K562 (cell line): ENCODE measurements around the gene DUSP28. TPM values are rescaled to one million over a fixed set of nuclear protein-coding genes. Genes with fewer than 3 reads are reported as not detected.

ENCODE experiments used
- ATF2 ChIP-seq: sonication (generic); formaldehyde crosslinking; IDR thresholded peaks from 2 replicates; pipeline ENCODE4 v1.8.1; 2022; ENCODE audit warnings: missing genetic modification reagents
- CTCF ChIP-seq, 3 experiments: IDR thresholded peaks in 2 of 3; conservative IDR thresholded peaks in 1 of 3; 2 replicates each; pipeline ENCODE4 v1.5.1; 2011 to 2012; ENCODE audit warnings: low read length in 3 of 3, mild to moderate bottlenecking in 3 of 3, control low read depth in 2 of 3, improper control_type of control experiment in 1 of 3, inconsistent platforms in 1 of 3, low read depth in 1 of 3, mixed read lengths in 1 of 3, moderate library complexity in 1 of 3; ENCODE audit not compliant: insufficient read depth in 2 of 3
- GATAD2A ChIP-seq: fragments of 450-650 bp; IDR thresholded peaks from 2 replicates; pipeline ENCODE4 v1.6.1; 2017
- GTF2A2 ChIP-seq: IDR thresholded peaks from 2 replicates; pipeline ENCODE4 v1.6.1; 2016; ENCODE audit warnings: mild to moderate bottlenecking, missing genetic modification characterization, missing compliant biosample characterization
- GTF3C2 ChIP-seq: IDR thresholded peaks from 3 replicates; pipeline ENCODE4 v1.6.1; 2011; ENCODE audit warnings: borderline replicate concordance, mild to moderate bottlenecking, moderate library complexity; ENCODE audit not compliant: insufficient read length; ENCODE audit errors: extremely low read depth
- MIER1 ChIP-seq: fragments of 450-650 bp; IDR thresholded peaks from 2 replicates; pipeline ENCODE4 v1.6.1; 2016; ENCODE audit warnings: antibody characterized with exemption, mild to moderate bottlenecking, low read depth
- PATZ1 ChIP-seq: fragments of 250-450 bp; sonication (Bioruptor Pico); IDR thresholded peaks from 2 replicates; pipeline ENCODE4 v1.5.0; 2020; ENCODE audit warnings: mild to moderate bottlenecking, borderline replicate concordance
- PPARD ChIP-seq: fragments of 250-450 bp; sonication (Bioruptor Pico); IDR thresholded peaks from 2 replicates; pipeline ENCODE4 v1.8.0; 2022; ENCODE audit warnings: inconsistent platforms, mild to moderate bottlenecking, moderate library complexity
- SMAD3 ChIP-seq: fragments of 450-650 bp; formaldehyde crosslinking; conservative IDR thresholded peaks from 2 replicates; pipeline ENCODE4 v1.4.0; 2020; ENCODE audit warnings: mild to moderate bottlenecking
- SMAD4 ChIP-seq: fragments of 250-450 bp; sonication (Bioruptor Pico); conservative IDR thresholded peaks from 2 replicates; pipeline ENCODE4 v1.8.0; 2021; ENCODE audit warnings: inconsistent platforms, mild to moderate bottlenecking, moderate library complexity
- SOX6 ChIP-seq: fragments of 450-650 bp; IDR thresholded peaks from 2 replicates; pipeline ENCODE4 v1.6.1; 2014; ENCODE audit warnings: mild to moderate bottlenecking
- XRCC4 ChIP-seq: IDR thresholded peaks from one replicate; pipeline ENCODE4 v1.6.1; 2011; ENCODE audit not compliant: insufficient read depth, insufficient read length; ENCODE audit errors: extremely low read depth
- ZFP91 ChIP-seq: sonication (generic); formaldehyde crosslinking; IDR thresholded peaks from 2 replicates; pipeline ENCODE4 v1.8.0; 2022; ENCODE audit warnings: mild to moderate bottlenecking, missing genetic modification reagents
- ZNF217 ChIP-seq: sonication (generic); formaldehyde crosslinking; IDR thresholded peaks from 2 replicates; pipeline ENCODE4 v1.8.0; 2022; ENCODE audit warnings: mild to moderate bottlenecking, missing genetic modification reagents
- polyA plus RNA-seq, 8 experiments: library from polyadenylated mRNA; depleted of rRNA in 4 of 8; stranded (reverse) in 5 of 8; unstranded in 3 of 8; fragments of >200 nt; fragmentation: Nextera tagmentation in 2 of 8; fragmentation: Illumina TruSeq in 1 of 8; extraction: Ambion mirVana in 2 of 8; extraction: Trizol in 1 of 8; gene quantifications; 2 replicates each; pipeline versions ENCODE4 v1.2.1 to v1.2.3, GENCODE V29; 2011 to 2014; ENCODE audit warnings: inconsistent platforms in 1 of 8, missing spikeins in 1 of 8
- total RNA-seq, 7 experiments: library from RNA; depleted of rRNA in 6 of 7; stranded (reverse); fragments of >200 nt in 6 of 7; fragmentation: Illumina TruSeq in 2 of 7; extraction: Trizol in 2 of 7; gene quantifications; 2 replicates each; pipeline versions ENCODE4 v1.2.1 to v1.2.3, GENCODE V29; 2011 to 2021; ENCODE audit warnings: low replicate concordance in 1 of 7

The DUSP28 gene
- total and polyA plus RNA-seq, 9 of the 15 experiments (the other 6 are each of a cell fraction or from before 2014, with no cell fraction given): 2.8 to 8.1 (median 4.2) TPM

GRCh38 chr2:240604291-240604938, 44.3 kb downstream of the DUSP28 start (continued):
- no peak for TF ChIP-seq PATZ1 (CRISPR knock-in tag)
- TF ChIP-seq SMAD3: no peak
- TF ChIP-seq SMAD4 (CRISPR knock-in tag): peak; percentile 54; the same call in 1 of the 2 replicates
- no peak for TF ChIP-seq GTF2A2 (tag)
- no peak for TF ChIP-seq GATAD2A
- TF ChIP-seq ATF2 (CRISPR knock-in tag): no peak
- no peak for TF ChIP-seq ZNF217 (CRISPR knock-in tag)
- no peak for TF ChIP-seq PPARD
- peak; percentile 64 for TF ChIP-seq SOX6
- TF ChIP-seq XRCC4: no peak
- peak; percentile 86 to 92 (median 91) for TF ChIP-seq CTCF (IDR thresholded peaks at IDR 0.05 in 2 of 3, conservative IDR thresholded peaks at IDR 0.05 in 1 of 3; ENCODE audit: insufficient read depth in 2 of 3, low read depth in 1 of 3, low read length in 3 of 3)
- no peak for TF ChIP-seq GTF3C2
- no peak for TF ChIP-seq ZFP91 (CRISPR knock-in tag)
- TF ChIP-seq MIER1: no peak
